ENCODE data around the gene ARHGEF12. TPM values are rescaled to one million over a fixed set of nuclear protein-coding genes. Genes with fewer than 3 reads are reported as not detected.

The ARHGEF12 gene
- total RNA-seq, 4 donors from 2014 or later = 169 to 268 (median 197) TPM

DNA sequence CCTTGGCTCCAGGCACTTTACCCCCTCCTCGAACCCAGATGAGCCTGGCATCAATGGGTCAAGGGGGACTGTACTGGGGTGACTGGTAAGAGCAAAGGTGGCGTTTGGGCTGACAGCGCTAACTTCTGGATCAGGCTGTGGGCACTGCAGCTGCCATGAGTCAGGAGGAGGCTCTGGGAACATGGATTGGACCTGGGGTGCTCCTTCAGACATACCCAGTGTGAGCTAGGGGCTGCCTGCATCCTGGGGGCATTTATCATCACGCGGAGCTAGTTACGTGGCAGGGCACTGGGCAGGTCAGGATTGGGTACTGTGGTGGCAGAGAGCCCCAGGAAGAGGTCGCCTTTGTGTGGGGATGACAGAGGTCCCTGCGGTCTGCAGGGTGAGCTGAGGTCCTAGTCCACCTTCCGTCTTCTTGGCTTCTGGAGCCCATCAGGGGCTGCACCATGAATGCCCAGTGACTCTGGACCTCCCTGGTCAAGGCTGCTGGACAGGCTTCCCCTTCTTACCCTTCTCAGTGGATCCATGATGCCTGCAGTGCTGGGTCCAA is 188.4 kb downstream of the ARHGEF12 start:
- Histone ChIP-seq H3K9me3 (no peaks in the 10 kb centered on the region), H3K4me1 (peaks cover 0 to 9% of the 10 kb centered on the region in 2 donors), H3K27me3 (no peaks in the 10 kb centered on the region), H3K27ac (no peak overlapping the region), H3K4me3 (replicated peaks in 1 of 3) (no peak overlapping the region), H3K36me3 (no peaks in the 10 kb centered on the region)
- intact Hi-C loops (cut with DNase I) = no loop called here
- no peak for TF ChIP-seq POLR2A (IDR thresholded peaks at IDR 0.05)
- TF ChIP-seq, protein P1, sequence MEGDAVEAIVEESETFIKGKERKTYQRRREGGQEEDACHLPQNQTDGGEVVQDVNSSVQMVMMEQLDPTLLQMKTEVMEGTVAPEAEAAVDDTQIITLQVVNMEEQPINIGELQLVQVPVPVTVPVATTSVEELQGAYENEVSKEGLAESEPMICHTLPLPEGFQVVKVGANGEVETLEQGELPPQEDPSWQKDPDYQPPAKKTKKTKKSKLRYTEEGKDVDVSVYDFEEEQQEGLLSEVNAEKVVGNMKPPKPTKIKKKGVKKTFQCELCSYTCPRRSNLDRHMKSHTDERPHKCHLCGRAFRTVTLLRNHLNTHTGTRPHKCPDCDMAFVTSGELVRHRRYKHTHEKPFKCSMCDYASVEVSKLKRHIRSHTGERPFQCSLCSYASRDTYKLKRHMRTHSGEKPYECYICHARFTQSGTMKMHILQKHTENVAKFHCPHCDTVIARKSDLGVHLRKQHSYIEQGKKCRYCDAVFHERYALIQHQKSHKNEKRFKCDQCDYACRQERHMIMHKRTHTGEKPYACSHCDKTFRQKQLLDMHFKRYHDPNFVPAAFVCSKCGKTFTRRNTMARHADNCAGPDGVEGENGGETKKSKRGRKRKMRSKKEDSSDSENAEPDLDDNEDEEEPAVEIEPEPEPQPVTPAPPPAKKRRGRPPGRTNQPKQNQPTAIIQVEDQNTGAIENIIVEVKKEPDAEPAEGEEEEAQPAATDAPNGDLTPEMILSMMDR (IDR thresholded peaks at IDR 0.05) = no peak
- 91 to 95% methylated on average over 6 to 9 of the region's 9 CpGs for WGBS, 2 donors
- no peak for DNase-seq

DNA sequence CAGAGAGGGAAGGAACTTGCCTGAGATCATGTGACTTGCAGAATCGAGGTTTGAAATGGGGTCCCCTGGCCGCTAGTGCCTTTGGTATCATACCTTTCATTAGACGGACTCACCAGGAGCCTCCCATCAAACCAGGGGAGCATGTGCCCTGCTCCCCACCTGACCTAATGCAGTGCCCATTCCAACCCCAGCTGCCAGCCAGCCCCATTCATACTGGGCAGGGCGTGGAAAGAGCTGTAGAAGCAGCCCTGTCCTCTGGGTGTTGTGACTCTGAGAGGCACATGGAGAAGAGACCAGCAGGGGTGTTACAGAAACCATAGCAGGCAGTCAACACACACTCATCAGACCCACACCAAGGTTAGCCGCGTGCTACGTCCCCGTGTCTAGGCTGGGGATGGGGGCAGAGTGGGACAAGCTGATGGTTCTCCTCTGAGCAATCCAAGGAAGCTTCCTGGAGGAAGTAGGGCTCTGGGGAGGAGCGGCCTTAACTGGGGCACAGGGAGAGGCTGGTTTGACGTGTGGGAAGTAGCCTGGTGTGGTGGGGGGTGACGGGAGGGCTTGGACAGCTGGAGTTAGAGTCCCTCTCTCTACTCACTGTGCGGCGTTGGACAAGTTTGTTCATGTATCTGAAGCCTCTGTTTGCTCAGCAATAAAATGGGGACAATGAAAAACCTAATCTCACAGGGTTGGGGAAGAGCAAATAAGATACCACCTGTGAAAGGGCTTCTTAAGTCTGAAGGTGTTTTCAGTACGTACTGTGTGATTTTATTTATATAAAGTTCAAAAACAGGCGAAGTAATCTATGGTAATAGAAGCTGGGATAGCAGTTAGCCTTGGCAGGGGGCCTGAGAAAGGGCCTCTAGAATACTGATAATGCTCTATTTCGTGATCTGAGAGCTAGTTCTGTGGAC is 189.3 kb downstream of the ARHGEF12 start:
- intact Hi-C loops (cut with DNase I) = no loop called here
- no peak overlapping the region for H3K4me3 ChIP-seq (replicated peaks in 1 of 3)
- DNase-seq = no peak

DNA sequence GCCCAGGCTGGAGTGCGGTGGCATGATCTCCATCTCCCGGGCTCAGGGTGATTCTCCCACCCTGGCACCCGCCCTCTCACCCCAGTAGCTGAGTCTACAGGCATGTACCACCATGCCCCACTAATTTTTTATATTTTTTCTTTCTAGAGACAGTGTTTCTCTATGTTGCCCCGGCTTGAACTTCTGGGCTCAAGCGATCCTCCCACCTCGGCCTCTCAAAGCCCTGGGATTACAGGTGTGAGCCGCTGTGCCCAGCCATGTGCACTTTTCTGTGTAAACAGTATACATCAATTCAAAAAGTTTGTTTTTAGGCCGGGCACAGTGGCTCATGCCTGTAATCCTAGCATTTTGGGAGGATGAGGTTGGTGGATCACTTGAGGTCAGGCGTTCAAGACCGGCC is 190.0 kb downstream of the ARHGEF12 start:
- Histone ChIP-seq H3K27me3 (no peaks in the 10 kb centered on the region), H3K27ac (no peak overlapping the region), H3K36me3 (no peaks in the 10 kb centered on the region), H3K4me3 (replicated peaks in 1 of 3) (no peak overlapping the region), H3K4me1 (peaks cover 0 to 9% of the 10 kb centered on the region in 2 donors), H3K9me3 (no peaks in the 10 kb centered on the region)
- intact Hi-C loops (cut with DNase I) = no loop called here
- TF ChIP-seq, protein P1 (IDR thresholded peaks at IDR 0.05) = no peak
- no peak for TF ChIP-seq POLR2A (IDR thresholded peaks at IDR 0.05)
- no peak for DNase-seq
- WGBS, 2 donors = 89 to 90% methylated on average over 10 of the region's 10 CpGs

More for the DNA sequence above, 189.3 kb downstream of the ARHGEF12 start:
- no peaks in the 10 kb centered on the region for H3K27me3 ChIP-seq
- no peak overlapping the region for H3K27ac ChIP-seq
- 84 to 91% methylated on average over 16 of the region's 16 CpGs for WGBS, 2 donors
- TF ChIP-seq POLR2A (IDR thresholded peaks at IDR 0.05) = no peak
- TF ChIP-seq, protein P1 (IDR thresholded peaks at IDR 0.05) = no peak
- H3K4me1 ChIP-seq = peaks cover 0 to 9% of the 10 kb centered on the region in 2 donors
- no peaks in the 10 kb centered on the region for H3K36me3 ChIP-seq
- H3K9me3 ChIP-seq = no peaks in the 10 kb centered on the region

DNA sequence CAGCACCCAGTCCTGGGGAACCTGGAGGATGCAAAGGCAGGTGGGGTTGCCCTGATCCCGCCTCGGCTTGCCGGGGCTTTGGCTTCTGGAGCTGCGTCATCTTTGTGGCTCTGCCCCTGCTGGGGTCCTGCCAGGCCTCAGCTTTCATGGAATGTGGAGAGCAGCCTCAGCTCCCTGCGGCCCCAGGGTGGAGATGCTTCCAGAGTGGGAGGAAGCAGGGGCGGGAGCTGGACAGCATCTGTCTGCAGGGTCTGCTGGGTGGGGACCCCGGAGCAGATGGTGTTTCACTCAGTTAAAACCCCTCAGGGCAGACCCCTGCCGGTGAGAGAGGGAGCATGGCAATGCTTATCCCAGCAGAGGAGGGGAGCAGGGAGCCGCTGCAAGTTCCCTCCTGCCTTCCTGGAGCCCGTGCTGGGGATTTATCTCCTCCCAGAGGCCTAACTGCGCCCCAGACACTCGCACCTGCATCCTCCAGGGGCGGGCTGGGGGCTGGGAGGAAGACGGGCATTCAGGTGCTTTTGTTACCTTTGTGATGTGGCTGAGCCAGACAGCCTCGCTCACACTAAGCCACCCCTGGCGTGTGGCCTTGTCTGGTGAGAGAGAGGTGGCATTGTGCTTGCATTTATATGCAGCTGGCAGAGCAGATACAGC is 191.0 kb downstream of the ARHGEF12 start:
- peaks cover 6 to 13% of the 10 kb centered on the region in 2 donors for H3K4me1 ChIP-seq
- no peak overlapping the region for H3K4me3 ChIP-seq (replicated peaks in 1 of 3)
- no peak overlapping the region for H3K27ac ChIP-seq
- TF ChIP-seq POLR2A (IDR thresholded peaks at IDR 0.05) = no peak
- TF ChIP-seq, protein P1 (IDR thresholded peaks at IDR 0.05) = no peak
- no peaks in the 10 kb centered on the region for H3K9me3 ChIP-seq
- intact Hi-C loops (cut with DNase I) = no loop called here
- H3K36me3 ChIP-seq = no peaks in the 10 kb centered on the region
- no peak for DNase-seq
- H3K27me3 ChIP-seq = no peaks in the 10 kb centered on the region
- 45 to 56% methylated on average over 10 to 12 of the region's 16 CpGs for WGBS, 2 donors

Data from thyroid gland (tissue), 4 donors.